Superior temporal gyrus (tissue), 1 donor: Measurements from ENCODE around the gene CDK5R2.
"Not testable (repeated sequence)": the region's sequence is repeated elsewhere in the genome, so short reads cannot be mapped to it uniquely, and the experiment has no call there.

ENCODE experiments used
- DNase-seq: peaks from one replicate; pipeline ENCODE4 v3.0.0-alpha.2; 2016; ENCODE audit errors: extremely low spot score

CDK5R2 gene

DNA sequence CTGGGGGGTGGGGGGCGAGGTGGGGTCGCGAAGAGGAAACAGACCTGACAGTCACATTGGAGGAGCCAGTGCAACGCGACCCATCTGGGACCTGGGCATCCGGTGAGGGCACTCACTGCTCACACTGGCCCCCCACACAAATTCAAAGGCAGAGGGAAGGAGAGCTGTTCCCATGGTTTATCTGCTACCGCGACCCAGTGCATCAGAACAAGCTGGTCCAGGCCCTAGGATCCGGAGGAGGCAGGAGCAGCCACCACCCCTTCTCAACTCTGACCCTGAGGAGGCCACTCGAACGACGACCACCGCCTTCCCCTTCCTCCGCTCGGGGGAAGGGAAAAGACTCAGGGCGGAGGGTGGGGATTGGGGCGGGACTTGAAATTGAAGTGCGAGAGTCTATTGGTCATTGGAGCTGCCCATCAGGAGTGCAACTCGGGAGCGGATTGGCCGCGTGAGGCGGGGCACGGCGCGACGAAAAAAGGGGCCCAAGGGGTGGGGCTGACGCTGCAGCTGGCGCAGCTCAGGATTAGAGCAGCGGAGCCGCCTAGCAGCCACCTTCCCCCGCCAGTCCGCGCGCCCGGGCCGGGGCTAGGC is at the start of gene CDK5R2:
Gene CDK5R2 (plus strand): TSS at position 526 of the 591 bp plus-strand sequence. CDS start 155 bp downstream, outside the sequence.
- peak; percentile 82 for DNase-seq

DNA sequence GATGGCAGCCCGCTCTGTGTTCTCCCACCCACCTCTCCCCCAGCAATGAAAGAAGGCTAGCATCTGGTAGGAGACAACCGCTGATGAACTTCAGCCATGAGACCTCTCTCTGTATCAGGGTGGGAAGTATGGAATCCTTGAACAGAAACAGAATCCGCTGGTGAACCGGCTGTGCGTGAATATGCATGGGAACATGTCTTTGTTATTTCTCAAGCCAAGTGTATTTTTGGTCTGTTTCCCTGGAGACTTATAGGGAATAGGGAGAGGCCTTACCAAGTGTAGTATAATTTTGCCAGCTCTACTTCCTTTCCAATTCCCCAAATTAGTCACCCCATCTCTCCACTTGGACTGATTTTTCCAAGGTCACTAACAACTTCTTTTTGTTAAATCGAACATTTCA is 48.7 kb upstream of the CDK5R2 start:
- DNase-seq, result peak; percentile 38

DNA sequence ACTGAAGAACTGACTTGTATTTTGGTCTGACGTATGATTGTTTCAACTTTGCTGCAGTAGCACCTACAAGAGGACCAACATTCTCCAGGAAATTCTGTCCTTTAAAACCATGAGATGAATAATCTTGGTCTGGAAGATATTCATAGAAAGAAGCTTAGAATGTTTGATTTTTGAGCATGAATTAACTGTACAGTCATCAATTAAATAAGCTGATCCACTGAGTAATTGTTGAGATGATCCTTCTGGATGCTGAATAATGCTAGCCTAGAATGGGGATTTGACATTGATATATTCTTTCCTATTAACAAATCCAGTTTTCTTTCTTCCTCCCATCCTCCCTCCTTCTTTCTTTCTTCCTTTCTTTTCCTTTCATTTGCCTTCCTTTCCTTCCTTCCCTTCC is 39.0 kb upstream of the CDK5R2 start:
- no peak for DNase-seq

DNA sequence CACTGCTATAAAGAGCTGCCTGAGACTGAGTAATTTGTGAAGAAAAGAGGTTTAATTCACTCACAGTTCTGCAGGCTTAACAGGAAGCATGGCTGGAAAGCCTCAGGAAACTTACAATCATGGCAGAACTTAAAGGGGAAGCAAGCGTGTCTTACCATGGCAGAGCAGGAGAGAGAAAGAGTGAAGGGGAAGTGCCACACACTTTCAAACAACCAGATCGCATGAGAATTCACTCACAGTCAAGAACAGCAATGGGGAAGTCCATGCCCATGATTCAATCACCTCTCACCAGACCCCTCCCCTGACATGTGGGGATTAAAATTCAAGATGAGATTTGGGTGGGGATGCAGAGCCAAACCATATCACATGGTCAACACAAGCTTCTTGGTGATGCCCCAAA is 34.7 kb upstream of the CDK5R2 start:
- DNase-seq, result no peak

DNA sequence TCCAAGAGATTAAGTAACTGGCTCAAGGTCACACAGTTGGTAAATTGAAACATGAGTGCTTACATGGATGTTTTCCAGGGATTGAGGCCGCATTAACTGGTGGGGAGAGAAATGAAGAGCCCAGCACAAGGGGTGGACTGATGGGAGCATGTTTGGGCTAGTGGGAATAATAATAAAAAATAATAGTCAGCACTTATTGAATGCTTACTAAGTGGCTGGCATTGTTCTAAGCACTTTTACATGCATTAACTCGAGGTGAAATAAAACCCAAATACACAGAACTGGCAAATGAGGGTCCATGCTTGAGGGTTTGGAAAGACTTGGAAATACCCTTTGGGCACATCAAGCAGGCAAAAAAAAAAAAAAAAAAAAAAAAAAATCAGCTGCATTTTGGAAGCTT is 34.0 kb upstream of the CDK5R2 start:
- DNase-seq, result no peak

DNA sequence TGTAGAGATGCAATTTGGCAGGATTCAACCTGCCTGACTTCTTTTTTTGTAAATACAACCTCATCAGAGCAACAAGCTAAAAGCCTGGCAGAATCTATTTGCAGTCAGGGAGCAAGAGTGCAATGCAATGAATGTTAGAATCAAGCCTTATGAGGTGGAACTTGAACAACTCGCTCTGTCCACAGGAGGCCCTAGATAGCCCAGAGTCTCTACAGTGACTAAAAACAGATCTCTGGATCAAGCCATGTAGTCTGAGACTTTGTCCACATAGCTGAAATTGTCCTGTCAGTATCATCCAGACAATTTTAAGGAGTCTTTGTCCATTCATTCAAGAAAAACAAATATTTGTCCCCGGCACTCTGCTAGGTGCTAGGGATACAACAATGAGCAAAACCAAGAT is 32.0 kb upstream of the CDK5R2 start:
- DNase-seq, result no peak

DNA sequence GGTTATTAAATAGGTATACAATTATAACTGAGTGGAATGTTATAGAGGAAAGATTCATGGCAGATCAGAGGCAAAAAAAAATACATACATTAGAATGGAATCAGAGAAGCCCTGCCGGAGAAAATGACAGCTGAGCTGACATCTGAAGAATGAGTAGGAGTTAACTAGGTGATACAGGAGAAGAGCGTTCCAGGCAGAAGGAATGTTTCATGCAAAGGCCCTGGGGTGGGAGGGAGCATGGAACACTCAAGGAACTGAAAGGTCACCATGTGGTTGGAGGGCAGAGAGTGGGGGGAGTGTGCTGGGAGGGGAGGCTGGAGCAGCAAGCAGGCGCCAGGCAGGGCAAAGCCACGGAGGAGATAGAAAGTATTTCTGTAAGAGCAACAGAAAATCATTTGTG is 31.6 kb upstream of the CDK5R2 start:
- DNase-seq, result no peak

DNA sequence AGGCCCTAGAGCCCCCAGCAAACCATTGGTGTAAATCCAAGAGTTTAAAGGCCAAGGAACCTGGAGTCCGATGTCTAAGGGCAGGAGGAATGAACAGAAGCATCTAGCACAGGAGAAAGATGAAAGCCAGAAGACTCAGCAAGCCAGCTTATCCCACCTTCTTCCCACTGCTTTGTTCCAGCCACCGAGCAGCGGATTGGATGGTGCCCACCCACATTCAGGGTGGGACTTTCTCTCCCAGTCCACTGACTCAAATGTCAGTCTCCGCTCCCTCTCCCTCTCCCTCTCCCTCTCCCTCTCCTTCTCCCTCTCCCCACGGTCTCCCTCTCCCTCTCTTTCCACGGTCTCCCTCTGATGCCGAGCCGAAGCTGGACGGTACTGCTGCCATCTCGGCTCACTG is 29.0 kb upstream of the CDK5R2 start:
- not testable (repeated sequence) for DNase-seq

DNA sequence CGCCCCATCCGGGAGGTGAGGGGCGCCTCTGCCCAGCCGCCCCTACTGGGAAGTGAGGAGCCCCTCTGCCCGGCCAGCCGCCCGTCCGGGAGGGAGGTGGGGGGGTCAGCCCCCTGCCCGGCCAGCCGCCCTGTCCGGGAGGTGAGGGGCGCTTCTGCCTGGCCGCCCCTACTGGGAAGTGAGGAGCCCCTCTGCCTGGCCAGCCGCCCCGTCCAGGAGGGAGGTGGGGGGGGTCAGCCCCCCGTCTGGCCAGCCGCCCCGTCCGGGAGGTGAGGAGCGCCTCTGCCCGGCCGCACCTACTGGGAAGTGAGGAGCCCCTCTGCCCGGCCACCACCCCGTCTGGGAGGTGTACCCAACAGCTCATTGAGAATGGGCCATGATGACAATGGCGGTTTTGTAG is 27.7 kb upstream of the CDK5R2 start:
- DNase-seq, result not testable (repeated sequence)

DNA sequence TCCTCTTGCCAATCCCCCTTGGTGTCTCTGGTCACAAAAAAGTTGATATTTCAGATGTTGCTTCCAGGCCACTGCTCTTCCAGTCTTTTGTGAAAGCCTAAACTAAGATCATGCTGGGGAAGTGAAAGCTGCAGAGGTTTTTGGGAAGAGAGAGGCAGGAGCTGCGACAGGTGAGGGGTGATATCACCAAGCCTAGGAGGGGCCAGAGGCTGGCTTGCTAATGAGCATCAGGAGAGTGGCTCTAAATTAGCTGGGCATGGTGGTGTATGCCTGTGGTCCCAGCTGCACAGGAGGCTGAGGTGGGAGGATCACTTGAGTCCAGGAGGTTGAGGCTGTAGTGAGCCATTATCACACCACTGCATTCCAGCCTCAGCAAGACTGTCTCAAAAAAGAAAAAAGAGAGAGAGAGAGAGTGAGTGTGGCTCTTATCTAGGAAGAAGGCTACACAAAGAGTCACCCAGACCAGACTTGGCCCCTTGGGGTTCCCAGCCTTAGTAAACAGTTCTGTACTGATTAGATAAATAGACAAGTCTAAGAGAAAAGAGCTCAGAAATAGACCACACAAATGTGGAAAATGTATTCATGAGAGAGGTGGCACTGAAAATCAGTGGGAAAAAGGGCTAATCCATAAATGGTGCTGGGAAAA is 14.6 kb upstream of the CDK5R2 start:
- no peak for DNase-seq

DNA sequence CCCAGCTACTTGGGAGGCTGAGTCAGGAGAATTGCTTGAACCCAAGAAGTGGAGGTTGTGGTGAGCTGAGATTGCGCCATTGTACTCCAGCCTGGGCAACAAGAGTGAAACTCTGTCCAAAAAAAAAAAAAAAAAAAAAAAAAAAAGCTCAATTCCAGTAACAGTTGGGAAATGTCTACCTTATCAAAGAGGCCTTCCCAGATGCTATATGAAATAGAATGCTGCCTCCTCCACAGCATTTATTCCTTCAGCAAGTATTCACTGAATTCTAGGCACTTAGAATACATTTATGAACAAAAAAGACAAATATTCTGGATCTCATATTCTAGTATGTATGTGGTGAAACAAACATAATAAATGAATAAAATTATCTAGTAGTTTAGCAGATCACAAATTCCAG is 12.8 kb upstream of the CDK5R2 start:
- no peak for DNase-seq

DNA sequence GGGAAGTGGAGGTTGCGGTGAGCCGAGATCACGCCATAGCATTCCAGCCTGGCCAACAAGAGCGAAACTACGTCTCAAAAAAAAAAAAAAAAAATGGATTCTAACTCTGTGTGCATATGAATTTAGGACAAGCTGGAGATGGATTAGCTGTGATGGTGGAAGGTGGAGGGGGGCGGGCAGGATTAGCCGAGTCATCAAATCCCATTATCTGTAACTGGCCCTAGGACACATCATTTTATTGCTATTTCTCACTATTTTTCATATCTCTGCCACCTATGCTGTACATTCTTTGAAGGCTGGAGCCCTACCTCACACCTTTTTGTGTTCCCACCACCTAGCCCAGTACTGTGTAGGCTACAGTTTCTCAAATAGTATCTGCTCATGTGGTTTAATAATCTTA is 7.3 kb upstream of the CDK5R2 start:
- DNase-seq, result no peak

DNA sequence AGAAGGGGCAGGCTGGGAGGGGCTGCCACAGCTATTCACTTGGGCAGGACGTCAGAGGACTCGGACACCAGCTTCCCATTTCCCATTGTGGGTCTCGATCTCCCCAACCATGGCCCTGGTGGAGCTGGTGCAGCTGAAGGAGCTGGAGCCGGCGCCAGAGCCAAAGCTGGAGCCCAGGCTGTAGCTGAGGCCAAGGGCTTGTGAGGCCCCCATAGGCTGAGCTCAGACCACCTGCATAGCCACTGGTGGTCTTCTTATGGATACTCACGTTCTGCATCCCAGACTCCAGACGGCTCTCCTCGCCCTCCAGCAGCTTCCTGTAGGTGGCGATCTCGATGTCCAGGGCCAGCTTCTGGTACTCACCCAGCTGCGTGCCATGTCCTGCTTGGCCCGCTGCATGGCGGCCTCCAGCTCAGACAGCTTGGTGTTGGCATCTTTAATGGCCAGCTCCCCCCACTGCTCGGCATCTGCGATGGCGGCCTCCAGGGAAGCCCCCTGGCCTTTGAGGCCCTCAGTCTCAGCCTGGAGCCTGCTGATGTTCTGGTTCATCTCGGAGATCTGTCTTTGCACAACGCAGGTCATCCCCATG is 6.0 kb upstream of the CDK5R2 start:
- DNase-seq, result no peak

DNA sequence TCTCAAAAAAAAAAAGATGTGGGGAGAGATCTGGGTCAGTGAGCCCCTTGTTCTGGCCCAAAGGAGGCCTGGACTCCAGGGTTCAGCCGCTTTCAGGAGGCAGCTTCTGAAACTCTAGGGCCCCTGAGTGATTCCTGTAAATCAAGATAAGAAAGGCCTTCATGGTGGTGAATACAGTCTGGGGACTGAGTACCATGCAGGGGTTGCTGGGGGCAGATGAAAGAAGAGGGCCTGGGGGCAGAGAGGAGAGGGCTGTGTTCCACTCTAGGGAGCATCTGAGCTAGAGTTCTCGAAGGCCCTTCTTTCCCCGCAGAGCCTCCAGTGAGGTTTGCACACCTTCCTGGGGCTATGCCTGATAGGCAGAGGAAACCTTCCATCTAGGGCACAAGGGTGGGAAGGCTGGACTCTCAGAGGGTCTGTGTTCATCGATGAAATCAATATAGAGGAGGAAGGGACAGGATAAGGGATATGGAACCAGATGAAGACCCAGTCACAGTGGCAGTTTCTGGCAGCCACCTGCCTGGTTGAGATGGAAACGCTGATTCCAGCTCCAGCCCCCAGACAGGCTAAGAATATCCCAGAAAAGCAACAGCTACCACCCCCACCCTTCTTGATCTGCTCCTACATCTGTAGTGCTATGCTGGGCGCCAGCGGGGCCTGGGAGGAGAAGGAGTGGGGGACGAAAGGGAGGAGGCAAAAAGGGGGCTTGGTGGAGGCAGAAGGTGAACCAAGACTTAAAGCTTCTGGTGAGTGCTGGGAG is 4.7 kb upstream of the CDK5R2 start:
- peak; percentile 40 for DNase-seq

DNA sequence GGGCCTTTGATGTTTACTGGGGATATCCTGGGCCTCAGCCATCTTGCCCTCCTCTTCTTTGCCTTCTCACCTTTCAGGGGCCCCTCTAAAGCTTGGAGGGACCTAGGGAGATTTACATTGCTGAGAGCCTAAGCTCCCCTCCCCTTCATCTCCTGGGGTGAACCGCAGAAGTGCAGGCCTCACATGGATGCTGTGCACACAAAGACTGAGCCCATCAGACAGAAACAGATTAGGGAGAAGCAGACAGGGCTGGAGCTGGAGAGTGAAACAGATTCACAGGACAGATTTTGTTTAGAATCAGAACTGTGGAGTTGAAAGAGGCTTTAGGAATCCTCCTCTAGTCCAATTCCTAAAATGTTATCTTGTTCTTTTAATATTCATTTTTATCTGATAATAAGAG is 3.4 kb upstream of the CDK5R2 start:
- DNase-seq, result peak; percentile 13

DNA sequence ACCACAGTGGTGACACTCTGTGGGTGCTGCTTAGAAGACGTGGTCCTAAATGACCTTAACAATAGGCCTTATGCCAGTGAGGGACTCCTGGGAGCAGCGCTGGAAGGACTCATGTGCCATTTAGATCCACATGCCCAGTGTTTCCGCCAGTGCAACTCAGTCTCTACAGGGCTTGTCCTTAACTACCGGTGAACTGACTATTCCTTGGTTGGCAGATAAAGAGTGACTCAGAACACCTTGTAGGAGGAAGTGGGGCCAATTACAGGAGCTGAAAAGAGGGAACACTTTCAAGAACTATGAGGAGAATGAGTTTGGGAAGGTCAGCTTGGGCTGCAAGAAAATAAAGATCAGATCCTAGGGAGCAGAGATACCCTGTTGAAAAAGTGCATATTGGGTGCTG is 1.8 kb upstream of the CDK5R2 start:
- peak; percentile 16 for DNase-seq

DNA sequence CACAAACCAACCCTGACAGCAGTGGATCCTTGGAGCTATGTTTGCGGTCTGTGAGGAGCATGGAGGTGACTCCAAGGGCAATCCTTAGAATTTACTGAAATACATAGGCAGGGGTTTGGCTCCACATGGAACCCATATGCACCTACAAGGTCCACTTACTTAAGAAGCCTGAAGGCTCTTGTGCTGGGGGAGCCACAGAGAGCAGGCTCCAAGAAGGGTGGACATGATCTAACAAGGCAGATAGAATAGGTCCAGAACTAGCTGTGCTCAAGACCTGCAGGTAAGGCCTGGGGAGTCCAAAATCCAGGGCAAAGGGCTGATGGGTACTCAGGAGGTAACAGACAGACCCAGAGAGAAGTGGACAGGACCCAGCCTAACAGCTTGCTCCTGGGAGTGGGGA is 1.2 kb upstream of the CDK5R2 start:
- no peak for DNase-seq

DNA sequence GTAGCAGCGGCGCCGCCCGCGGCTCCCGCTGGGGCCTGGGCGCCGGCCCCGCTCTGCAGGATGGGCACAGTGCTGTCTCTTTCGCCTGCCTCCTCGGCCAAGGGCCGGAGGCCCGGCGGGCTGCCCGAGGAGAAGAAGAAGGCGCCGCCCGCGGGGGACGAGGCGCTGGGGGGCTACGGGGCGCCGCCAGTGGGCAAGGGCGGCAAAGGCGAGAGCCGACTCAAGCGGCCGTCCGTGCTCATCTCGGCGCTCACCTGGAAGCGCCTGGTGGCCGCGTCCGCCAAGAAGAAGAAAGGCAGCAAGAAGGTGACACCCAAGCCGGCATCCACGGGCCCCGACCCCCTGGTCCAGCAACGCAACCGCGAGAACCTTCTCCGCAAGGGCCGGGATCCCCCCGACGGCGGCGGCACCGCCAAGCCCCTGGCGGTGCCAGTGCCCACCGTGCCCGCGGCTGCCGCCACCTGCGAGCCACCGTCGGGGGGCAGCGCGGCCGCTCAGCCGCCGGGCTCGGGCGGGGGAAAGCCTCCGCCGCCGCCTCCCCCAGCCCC is 369 bp downstream of the CDK5R2 start:
- DNase-seq, result no peak

DNA sequence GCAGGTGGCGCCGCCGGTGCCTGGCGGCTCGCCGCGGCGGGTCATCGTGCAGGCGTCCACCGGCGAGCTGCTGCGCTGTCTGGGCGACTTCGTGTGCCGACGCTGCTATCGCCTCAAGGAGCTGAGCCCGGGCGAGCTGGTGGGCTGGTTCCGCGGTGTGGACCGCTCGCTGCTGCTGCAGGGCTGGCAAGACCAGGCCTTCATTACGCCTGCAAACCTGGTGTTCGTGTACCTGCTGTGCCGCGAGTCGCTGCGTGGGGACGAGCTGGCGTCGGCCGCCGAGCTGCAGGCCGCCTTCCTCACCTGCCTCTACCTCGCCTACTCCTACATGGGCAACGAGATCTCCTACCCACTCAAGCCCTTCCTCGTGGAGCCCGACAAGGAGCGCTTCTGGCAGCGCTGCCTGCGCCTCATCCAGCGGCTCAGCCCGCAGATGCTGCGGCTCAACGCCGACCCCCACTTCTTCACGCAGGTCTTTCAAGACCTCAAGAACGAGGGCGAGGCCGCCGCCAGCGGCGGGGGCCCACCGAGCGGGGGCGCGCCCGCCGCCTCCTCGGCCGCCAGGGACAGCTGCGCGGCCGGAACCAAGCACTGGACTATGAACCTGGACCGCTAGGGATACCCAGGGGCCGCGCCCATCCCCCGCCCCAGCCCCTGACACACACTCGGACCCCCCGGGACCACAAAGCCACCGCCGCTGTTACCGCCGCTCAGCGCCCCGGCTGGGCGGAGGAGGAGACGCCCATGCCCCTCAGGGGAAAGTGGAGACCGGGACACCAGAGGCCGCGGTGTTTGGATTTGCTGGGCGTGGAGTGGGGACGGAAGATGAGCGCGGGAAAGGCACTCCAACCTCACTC is 1.1 kb downstream of the CDK5R2 start:
- DNase-seq, result no peak

DNA sequence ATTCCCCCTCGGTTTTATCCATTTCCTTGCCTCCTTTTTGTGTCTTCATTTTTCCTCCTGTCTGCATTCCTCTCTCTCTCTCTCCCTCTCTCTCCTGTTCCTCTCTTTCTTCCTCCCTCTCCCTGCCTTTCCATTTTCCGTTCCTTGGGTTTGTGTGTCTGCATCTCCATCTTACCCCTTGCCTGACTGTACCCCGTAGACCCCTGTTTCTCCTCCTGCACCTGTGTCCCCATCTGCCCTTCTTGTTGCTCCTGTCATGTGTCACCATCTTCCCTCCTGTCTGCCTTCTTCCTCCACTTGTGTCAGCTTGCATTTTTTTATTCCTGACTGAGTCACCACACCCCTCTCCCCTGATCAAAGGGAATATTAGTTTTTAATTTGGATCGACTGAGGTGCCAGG is 1.8 kb downstream of the CDK5R2 start:
- DNase-seq, result no peak
